HepG2 (cell line): ENCODE measurements around the gene CPNE4. TPM values are rescaled to one million over a fixed set of nuclear protein-coding genes. Genes with fewer than 3 reads are reported as not detected.

ENCODE experiments used
- ATAC-seq: fragments of 200-7000 bp; cut with Tn5 transposase; 3 replicates; pipeline ENCODE4 v1.9.1; 2020; ENCODE audit warnings: mild to moderate bottlenecking, moderate library complexity
- BruUV-seq: library from RNA; stranded (reverse); fragments of 400-500 nt; replicated peaks from 2 replicates; lab custom pipeline; 2021; lab: Mats Ljungman, UMichigan
- CTCF ChIA-PET: fragments of 300-600 bp; formaldehyde crosslinking; extraction: SDS; loops from one replicate; lab custom pipeline; 2021; ENCODE audit warnings: low total read pairs, inconsistent platforms, low intra/inter-chr PET ratio; lab: Yijun Ruan, JAX
- POLR2A ChIA-PET: fragments of 350-600 bp; sonication (Branson Sonifier 250); formaldehyde crosslinking; loops from one replicate; lab custom pipeline; 2020; ENCODE audit warnings: antibody characterized with exemption, inconsistent platforms; lab: Yijun Ruan, JAX
- DNase-seq: peaks from one replicate; pipeline ENCODE4 v3.0.0-alpha.2; 2015; ENCODE audit warnings: low spot score
- FAIRE-seq: peaks from 3 replicates; lab custom pipeline; 2011; peaks lifted over from hg19 to GRCh38; lab: Jason Lieb, UNC
- H2AFZ ChIP-seq: one replicate; pipeline ENCODE4 v1.6.1; 2011; ENCODE audit warnings: low read length, inconsistent platforms
- H3K27ac ChIP-seq: fragments of 300-600 bp; 3 replicates; pipeline ENCODE4 v1.8.0; 2011; ENCODE audit warnings: mixed run types, mild to moderate bottlenecking, mixed read lengths, low read length, inconsistent platforms; ENCODE audit not compliant: insufficient read depth; ENCODE audit errors: extremely low read length
- H3K27me3 ChIP-seq, 2 experiments: fragments of 200-600 bp in 1 of 2; 2 replicates in 1 of 2; 3 replicates in 1 of 2; pipeline versions ENCODE4 v1.6.0 to v1.8.0; 2011; ENCODE audit warnings: low read length in 2 of 2, mild to moderate bottlenecking in 2 of 2, moderate library complexity in 2 of 2, inconsistent platforms in 1 of 2; ENCODE audit not compliant: insufficient read depth in 2 of 2, control insufficient read depth in 1 of 2
- H3K36me3 ChIP-seq, 2 experiments: fragments of 200-600 bp in 1 of 2; replicated peaks in 1 of 2; 2 replicates in 1 of 2; 3 replicates in 1 of 2; pipeline versions ENCODE4 v1.5.1 to v1.8.0; 2011; ENCODE audit warnings: low read length in 2 of 2, inconsistent platforms in 1 of 2; ENCODE audit not compliant: insufficient read depth in 2 of 2, control insufficient read depth in 1 of 2
- H3K4me1 ChIP-seq: 2 replicates; pipeline ENCODE4 v1.5.1; 2012; ENCODE audit warnings: low read length, inconsistent platforms; ENCODE audit not compliant: insufficient read depth
- H3K4me2 ChIP-seq: 2 replicates; pipeline ENCODE4 v1.6.0; 2011; ENCODE audit warnings: low read depth, low read length, inconsistent platforms
- H3K4me3 ChIP-seq, 3 experiments: fragments of 200-600 bp in 1 of 3; sonication (generic), shearing (Covaris generic) in 1 of 3; replicated peaks in 1 of 3; 2 replicates each; pipeline ENCODE4 v1.5.1; 2011 to 2016; ENCODE audit warnings: low read length in 3 of 3, inconsistent platforms in 2 of 3, low read depth in 2 of 3, mild to moderate bottlenecking in 2 of 3, control low read depth in 1 of 3, mixed read lengths in 1 of 3; ENCODE audit not compliant: insufficient read depth in 1 of 3
- H3K79me2 ChIP-seq: one replicate; pipeline ENCODE4 v1.6.1; 2011; ENCODE audit warnings: low read length, inconsistent platforms; ENCODE audit not compliant: insufficient read depth
- H3K9ac ChIP-seq: 2 replicates; pipeline ENCODE4 v1.6.0; 2011; ENCODE audit warnings: mild to moderate bottlenecking, low read depth, low read length, inconsistent platforms; ENCODE audit not compliant: insufficient read depth
- H3K9me3 ChIP-seq: 2 replicates; pipeline ENCODE4 v1.5.1; 2012; ENCODE audit warnings: mild to moderate bottlenecking, low read length
- H4K20me1 ChIP-seq: 2 replicates; pipeline ENCODE4 v1.6.0; 2011; ENCODE audit warnings: inconsistent platforms, mild to moderate bottlenecking, low read length, moderate library complexity; ENCODE audit not compliant: insufficient read depth
- CCAR2 ChIP-seq: fragments of 200-400 bp; formaldehyde crosslinking; optimal IDR thresholded peaks from 2 replicates; pipeline ENCODE3; 2018; ENCODE audit warnings: low read depth, mild to moderate bottlenecking, low read length, moderate library complexity
- DMAP1 ChIP-seq: IDR thresholded peaks from 2 replicates; pipeline ENCODE4 v1.6.1; 2016
- GABPB1 ChIP-seq: IDR thresholded peaks from 2 replicates; pipeline ENCODE4 v1.6.1; 2016; ENCODE audit warnings: mild to moderate bottlenecking, missing genetic modification reagents, moderate library complexity, missing compliant biosample characterization
- HNRNPLL ChIP-seq: fragments of 200-400 bp; formaldehyde crosslinking; IDR thresholded peaks from 2 replicates; pipeline ENCODE4 v1.6.1; 2017; ENCODE audit warnings: mild to moderate bottlenecking, low read depth, low read length; ENCODE audit not compliant: poor library complexity, severe bottlenecking
- MATR3 ChIP-seq: sonication (generic); formaldehyde crosslinking; IDR thresholded peaks from 2 replicates; pipeline ENCODE4 v1.4.0; 2020; ENCODE audit warnings: missing genetic modification reagents
- NR3C1 ChIP-seq: sonication (generic); formaldehyde crosslinking; IDR thresholded peaks from 2 replicates; pipeline ENCODE4 v1.4.0; 2020; ENCODE audit warnings: missing genetic modification reagents
- RXRA ChIP-seq: sonication (generic); formaldehyde crosslinking; IDR thresholded peaks from 2 replicates; pipeline ENCODE4 v1.5.1; 2020; ENCODE audit warnings: missing genetic modification reagents
- SAP130 ChIP-seq: IDR thresholded peaks from 2 replicates; pipeline ENCODE4 v1.6.1; 2016; ENCODE audit warnings: low read depth
- UBTF ChIP-seq: sonication (generic); formaldehyde crosslinking; IDR thresholded peaks from 2 replicates; pipeline ENCODE4 v1.4.0; 2020; ENCODE audit warnings: mild to moderate bottlenecking, missing genetic modification reagents
- ZBTB14 ChIP-seq: sonication (generic); formaldehyde crosslinking; IDR thresholded peaks from 2 replicates; pipeline ENCODE4 v1.4.0; 2020; ENCODE audit warnings: missing genetic modification reagents
- ZNF143 ChIP-seq: sonication (generic); formaldehyde crosslinking; IDR thresholded peaks from 2 replicates; pipeline ENCODE4 v1.4.0; 2020; ENCODE audit warnings: missing genetic modification reagents
- ZNF530 ChIP-seq: sonication (generic); formaldehyde crosslinking; IDR thresholded peaks from 2 replicates; pipeline ENCODE4 v1.5.0; 2020; ENCODE audit warnings: low read depth, mild to moderate bottlenecking, missing genetic modification reagents
- ZNF574 ChIP-seq: sonication (generic); formaldehyde crosslinking; IDR thresholded peaks from 2 replicates; pipeline ENCODE4 v1.4.0; 2020; ENCODE audit warnings: missing genetic modification reagents
- ZNF709 ChIP-seq: sonication (generic); formaldehyde crosslinking; IDR thresholded peaks from 2 replicates; pipeline ENCODE4 v1.5.0; 2020; ENCODE audit warnings: mild to moderate bottlenecking, missing genetic modification reagents
- ZNF724P ChIP-seq: sonication (generic); formaldehyde crosslinking; IDR thresholded peaks from 2 replicates; pipeline ENCODE4 v1.8.0; 2022; ENCODE audit warnings: missing genetic modification reagents, borderline replicate concordance
- ZNF768 ChIP-seq: sonication (generic); formaldehyde crosslinking; IDR thresholded peaks from 2 replicates; pipeline ENCODE4 v1.4.0; 2020; ENCODE audit warnings: missing genetic modification reagents
- WGBS: methylation state at CpG from one replicate; pipeline ENCODE4 v1.1.6; 2017; ENCODE audit warnings: low lambda C conversion rate; 5-methylcytosine and 5-hydroxymethylcytosine counted together
- in situ Hi-C: cut with HindIII; loops from 2 replicates; pipeline ENCODE4 v1.10.0; 2017; ENCODE audit warnings: low pct_unique_long_range_greater_than_20kb; ENCODE audit not compliant: extremely low pct_ligation_motif_present
- intact Hi-C: fragments of 100-400 bp; cut with micrococcal nuclease; formaldehyde crosslinking; loops from one replicate; pipeline ENCODE4 v1.10.0; 2022; ENCODE audit not compliant: unreplicated experiment
- polyA plus RNA-seq, 8 experiments: library from polyadenylated mRNA; depleted of rRNA in 3 of 8; stranded (reverse) in 7 of 8; unstranded in 1 of 8; fragments of >200 nt; fragmentation: Illumina TruSeq in 4 of 8; extraction: Trizol in 4 of 8; gene quantifications; 2 replicates each; pipeline versions ENCODE4 v1.2.1 to v1.2.3, GENCODE V29; 2011 to 2016; ENCODE audit warnings: low read depth in 4 of 8, missing spikeins in 1 of 8, mixed read lengths in 1 of 8; ENCODE audit not compliant: insufficient read depth in 1 of 8
- total RNA-seq, 5 experiments: library from RNA; depleted of rRNA; stranded (reverse); fragments of >200 nt; fragmentation: Illumina TruSeq; extraction: Trizol; gene quantifications; 2 replicates each; pipeline ENCODE4 v1.2.3, GENCODE V29; 2016; ENCODE audit warnings: low read depth in 1 of 5
- TF ChIP-seq, protein P1 (sequence below): IDR thresholded peaks from 2 replicates; pipeline ENCODE4 v1.6.1; 2018; ENCODE audit warnings: missing genetic modification reagents, mild to moderate bottlenecking, missing compliant biosample characterization

The CPNE4 gene
- total and polyA plus RNA-seq, 2 of the 13 experiments (the other 11 are each of a cell fraction or from before 2014, with no cell fraction given) = not detected

DNA sequence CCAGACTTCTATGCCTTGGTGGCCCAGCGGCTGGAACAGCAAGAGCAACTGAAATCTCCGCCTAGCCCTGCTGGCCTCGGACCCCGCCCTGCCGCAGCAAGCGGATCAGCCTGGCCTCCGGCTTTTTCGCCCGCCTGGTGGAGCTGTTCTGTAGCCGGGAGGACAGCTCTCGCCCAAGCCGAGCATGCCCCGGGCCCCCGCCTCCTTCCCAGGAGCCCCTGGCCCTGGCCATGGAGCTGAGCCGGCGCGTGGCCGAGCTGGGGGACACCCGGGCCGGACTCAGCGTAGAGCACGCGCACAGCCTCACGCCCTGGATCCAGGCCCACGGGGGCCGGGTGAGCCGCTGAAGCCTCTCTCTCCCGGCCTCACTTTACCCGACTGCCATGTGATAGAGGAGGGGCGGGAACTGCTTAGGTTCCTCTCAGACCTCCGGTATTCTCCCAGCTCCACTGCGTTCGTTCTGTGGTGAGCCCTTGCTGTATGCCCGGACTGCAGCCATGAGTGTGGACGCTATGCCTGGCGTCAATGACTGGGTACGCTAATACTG, 507.9 kb downstream of the CPNE4 start:
- intact Hi-C loops (no loop called here), in situ Hi-C loops (no loop called here)
- DNase-seq (peak; percentile 32), FAIRE-seq (no peak), ATAC-seq (peak; percentile 99)
- Histone ChIP-seq H3K36me3 (no peaks in the 10 kb centered on the region), H3K4me2 (peak overlapping the region; percentile 42), H3K9ac (no peak overlapping the region), H4K20me1 (no peaks in the 10 kb centered on the region), H3K4me3 (peak overlapping the region in 2 of 3 experiments; percentile 16 to 52; a peak in 2 of 6 replicates), H3K79me2 (no peaks in the 10 kb centered on the region), H3K27ac (no peak overlapping the region), H2AFZ (no peak overlapping the region), H3K9me3 (no peaks in the 10 kb centered on the region), H3K27me3 (no peaks in the 10 kb centered on the region), H3K4me1 (no peaks in the 10 kb centered on the region)
- ChIA-PET POLR2A (no interaction called here), CTCF (no interaction called here)
- BruUV-seq = no TSS peak
- 70% methylated on average over 8 of the region's 37 CpGs for WGBS
- TF ChIP-seq RXRA (CRISPR knock-in tag) = no peak
- TF ChIP-seq, protein P1, sequence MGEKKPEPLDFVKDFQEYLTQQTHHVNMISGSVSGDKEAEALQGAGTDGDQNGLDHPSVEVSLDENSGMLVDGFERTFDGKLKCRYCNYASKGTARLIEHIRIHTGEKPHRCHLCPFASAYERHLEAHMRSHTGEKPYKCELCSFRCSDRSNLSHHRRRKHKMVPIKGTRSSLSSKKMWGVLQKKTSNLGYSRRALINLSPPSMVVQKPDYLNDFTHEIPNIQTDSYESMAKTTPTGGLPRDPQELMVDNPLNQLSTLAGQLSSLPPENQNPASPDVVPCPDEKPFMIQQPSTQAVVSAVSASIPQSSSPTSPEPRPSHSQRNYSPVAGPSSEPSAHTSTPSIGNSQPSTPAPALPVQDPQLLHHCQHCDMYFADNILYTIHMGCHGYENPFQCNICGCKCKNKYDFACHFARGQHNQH (CRISPR knock-in tag) = 0 out of 2 replicates have a peak, but pooled peaks have one; percentile 40
- no peak for TF ChIP-seq DMAP1
- TF ChIP-seq UBTF (CRISPR knock-in tag) = 0 out of 2 replicates have a peak, but pooled peaks have one; percentile 29
- peak; percentile 49; the same call in 1 of the 2 replicates for TF ChIP-seq ZNF709 (CRISPR knock-in tag)
- TF ChIP-seq MATR3 = no peak
- TF ChIP-seq SAP130 (CRISPR knock-in tag) = peak; percentile 20; the same call in 1 of the 2 replicates
- peak; percentile 59; the same call in 1 of the 2 replicates for TF ChIP-seq GABPB1 (CRISPR knock-in tag)
- peak; percentile 48; the same call in 1 of the 2 replicates for TF ChIP-seq ZBTB14
- TF ChIP-seq ZNF724P = 0 out of 2 replicates have a peak, but pooled peaks have one; percentile 37
- TF ChIP-seq ZNF530 (CRISPR knock-in tag) = no peak
- peak; percentile 40; the same call in 1 of the 2 replicates for TF ChIP-seq ZNF574 (CRISPR knock-in tag)
- TF ChIP-seq ZNF768 (CRISPR knock-in tag) = 0 out of 2 replicates have a peak, but pooled peaks have one; percentile 12
- peak; percentile 61 for TF ChIP-seq HNRNPLL
- no peak for TF ChIP-seq NR3C1
- TF ChIP-seq ZNF143 (CRISPR knock-in tag) = peak; percentile 50; the same call in 1 of the 2 replicates
- TF ChIP-seq CCAR2 = no peak
